SK-N-DZ (cell line): ENCODE data around the gene FGF6.

Experiments
- DNase-seq: peaks from one replicate; pipeline ENCODE4 v3.0.0-alpha.2; 2015; ENCODE audit warnings: low spot score

FGF6 gene

DNA sequence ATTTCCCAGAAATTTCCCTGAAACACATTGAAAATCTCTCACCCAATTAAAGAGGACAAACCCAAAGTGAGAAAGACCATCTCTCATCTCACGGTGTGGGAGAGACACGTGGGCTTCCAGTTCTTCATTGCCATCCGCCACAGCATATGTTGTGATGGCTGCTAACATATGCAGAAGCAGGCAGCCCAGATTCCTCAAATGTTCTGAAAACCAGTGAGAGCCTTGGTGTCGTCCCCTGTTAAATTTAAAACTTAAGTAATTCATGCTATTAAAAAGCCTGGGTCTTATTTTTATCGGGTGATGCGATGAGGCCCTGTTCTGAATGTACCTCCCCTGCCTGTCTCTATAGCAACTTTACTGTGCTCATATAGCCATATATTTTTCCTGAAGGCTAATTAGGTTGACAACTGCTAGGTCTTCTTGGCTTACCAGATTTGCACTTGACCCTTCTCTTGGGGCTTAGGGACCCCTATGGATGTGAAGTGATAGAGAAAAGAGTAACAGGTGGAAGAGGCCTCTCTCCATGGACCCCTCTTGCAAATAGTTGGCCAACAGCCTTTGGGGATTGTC, 2.8 kb upstream of the FGF6 start:
- no peak for DNase-seq

DNA sequence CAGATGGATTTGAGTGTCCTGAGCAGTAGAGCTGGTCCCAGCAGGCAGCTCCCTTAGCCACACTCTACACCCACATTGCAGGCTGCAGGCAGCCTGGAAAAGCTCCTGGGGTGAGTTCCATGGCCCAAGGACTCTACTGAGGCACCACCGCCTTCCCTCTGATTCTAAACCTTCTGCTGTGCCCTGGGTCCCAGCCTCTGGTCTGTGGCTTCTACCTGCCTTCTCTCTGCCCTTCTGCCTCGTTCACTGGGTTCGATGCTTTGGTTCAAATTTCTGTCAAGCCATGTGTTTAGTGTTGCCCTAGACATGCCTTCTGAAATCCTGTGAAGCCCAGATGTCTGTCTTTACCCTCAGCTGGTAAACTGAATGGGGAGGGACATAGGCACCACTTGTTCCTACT, 1.5 kb upstream of the FGF6 start:
- no peak for DNase-seq

DNA sequence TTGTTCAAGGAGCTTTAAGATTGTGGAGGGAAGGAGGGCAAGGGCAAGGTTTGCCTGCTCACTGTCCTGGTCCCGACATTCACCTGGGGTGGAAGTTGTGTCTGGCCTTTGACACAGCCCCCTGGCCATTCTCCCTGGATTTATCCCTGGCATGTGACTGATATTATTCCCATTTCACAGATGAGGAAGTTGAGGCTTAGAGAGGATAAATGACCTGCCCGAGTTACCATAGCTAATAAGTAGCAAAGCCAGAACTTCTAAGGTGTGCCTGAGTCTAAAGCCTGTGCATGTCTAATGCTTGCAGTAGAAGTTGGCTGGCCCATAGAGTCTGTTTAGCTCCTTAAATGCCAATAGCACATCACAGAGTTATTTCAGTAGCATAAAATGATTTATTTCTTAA, 720 bp upstream of the FGF6 start:
- DNase-seq = no peak

DNA sequence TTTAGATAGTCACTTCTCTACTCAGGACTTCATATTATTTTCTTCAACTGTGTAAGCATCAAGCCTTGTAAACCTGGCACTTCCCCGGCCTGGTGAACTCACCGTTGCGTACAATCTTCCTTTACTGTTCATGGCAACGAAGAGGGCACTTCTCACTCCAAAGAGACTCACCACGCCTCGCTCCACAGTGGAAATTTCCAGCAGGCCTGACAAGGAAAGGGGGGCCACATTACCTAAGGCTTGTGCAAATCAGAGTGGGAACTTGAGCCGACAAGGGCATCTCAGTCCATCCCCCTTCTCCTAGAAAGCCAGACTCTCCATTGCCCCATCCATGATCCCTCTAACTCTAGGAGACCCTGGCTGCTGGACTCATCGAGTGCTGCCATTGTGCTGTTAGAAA, 1.6 kb downstream of the FGF6 start:
- no peak for DNase-seq

DNA sequence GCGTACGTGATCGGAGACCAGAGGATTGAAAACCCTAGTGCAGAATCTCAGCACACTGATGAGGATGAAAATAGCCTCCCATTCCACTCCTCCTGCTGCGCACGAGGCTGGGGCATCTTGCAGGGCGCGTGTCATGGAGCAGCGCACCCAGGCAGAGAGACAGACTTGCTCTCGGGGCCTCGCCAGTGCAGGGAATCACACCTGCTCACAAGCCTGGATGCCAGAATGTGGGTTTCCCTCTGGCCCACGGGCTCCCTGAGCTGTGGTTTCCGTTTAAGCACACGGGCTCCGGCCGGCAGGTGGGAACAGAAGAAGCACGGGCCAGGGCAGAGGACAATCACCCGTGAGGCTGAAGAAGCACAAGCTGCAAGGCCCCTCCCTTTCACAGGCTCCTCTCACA, 2.0 kb downstream of the FGF6 start:
- no peak for DNase-seq

DNA sequence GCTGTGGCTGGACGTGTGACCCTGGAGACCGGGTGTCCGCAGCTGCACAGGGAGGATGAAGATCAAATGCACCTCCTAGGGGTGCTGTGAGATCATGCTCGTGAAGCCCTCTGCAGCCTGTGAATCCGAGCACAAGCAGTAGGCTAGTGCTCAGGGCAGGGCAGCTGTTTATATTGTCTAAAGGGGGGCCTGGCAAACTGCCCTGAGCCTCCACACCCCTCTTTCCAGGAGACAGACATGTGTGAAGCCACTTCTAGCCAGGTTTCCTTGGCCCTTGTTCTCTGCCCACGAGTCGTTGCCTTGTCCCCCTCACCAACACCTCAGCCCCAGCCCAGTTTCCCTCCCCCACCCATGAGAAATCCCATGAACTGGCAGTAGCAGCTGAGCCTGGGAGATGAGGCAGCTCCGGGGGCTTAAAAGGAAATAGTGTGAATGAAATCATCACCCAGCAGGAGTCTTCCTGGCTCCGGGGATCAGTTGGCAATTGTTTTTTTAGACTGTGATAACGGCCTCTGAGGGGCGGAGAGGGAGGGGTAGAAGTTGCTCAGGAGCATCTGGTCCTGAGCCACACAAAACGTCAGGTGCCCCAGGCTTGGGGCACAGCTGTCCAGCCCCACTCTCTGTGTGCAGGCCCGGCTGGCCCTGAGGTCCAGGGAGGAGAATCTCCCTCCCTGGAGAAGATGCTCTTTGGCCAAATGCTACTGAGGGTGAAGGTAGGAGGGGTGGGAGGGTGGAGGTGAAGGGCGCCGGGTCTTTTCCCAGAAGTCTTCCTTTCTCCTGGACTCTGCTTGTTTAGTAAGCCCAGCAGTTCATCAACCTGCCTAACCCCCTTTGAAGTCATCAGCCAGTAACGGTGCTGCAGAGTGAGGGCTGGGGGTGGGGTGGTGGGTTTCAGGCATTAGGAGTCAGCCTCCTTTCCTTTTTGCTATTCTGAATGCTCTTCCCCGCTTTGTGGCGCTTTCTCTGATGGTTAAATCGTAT, 4.0 kb downstream of the FGF6 start:
- DNase-seq = no peak

DNA sequence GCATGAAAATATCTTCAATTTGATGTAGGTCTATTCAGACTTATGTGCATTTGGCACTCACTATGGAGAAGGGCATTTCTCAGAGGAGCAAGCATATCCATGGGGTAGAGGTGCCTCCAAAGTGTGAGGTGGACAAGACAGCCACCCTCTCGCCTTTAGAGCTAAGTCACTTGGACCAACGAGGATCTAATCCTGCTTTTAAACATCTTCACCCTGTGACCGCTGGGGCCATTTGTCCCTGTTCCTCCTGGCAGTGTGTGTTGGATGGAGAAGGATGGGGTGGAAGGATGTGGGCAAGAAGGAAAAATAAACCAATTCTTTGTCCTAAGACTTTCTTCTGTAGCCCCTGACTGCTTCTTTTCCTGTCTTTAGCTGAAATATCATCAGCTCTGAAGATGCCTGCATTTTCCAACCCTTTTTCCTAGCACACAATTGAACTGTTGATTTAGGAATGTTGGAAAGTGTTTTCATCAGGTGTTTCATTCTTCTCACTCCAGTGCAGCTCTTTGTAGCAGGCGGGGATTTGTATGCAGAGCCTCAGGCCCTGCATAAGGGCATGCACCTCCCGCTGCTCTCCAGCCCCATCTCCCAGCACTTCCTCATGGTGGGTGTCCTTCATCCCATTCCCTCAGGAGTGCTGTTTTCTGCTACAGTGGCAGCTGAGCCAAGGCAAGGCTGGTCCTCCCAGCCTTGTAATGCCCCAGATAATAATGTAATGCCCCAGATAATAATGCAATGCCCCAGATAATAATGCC, 5.3 kb downstream of the FGF6 start:
- DNase-seq = no peak

DNA sequence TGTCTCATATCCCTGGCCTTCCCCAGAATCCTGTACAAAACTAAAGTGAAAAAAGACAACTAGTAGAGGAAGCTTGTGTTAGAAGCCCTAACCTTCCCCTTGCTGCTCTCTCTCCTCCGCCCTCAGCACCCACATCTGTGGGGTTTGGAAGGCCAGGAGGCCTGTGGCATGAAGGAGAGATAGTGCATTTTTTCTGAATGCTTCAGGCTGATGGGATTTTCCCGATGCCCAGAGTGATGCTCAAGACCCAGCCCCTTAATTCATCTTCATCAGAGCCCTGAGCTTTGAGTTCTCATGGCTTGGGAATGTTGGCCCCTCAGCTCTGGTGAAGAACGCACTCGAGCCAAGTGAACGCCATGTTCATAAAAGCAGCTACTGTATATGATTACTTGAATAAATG, 5.9 kb downstream of the FGF6 start:
- no peak for DNase-seq

DNA sequence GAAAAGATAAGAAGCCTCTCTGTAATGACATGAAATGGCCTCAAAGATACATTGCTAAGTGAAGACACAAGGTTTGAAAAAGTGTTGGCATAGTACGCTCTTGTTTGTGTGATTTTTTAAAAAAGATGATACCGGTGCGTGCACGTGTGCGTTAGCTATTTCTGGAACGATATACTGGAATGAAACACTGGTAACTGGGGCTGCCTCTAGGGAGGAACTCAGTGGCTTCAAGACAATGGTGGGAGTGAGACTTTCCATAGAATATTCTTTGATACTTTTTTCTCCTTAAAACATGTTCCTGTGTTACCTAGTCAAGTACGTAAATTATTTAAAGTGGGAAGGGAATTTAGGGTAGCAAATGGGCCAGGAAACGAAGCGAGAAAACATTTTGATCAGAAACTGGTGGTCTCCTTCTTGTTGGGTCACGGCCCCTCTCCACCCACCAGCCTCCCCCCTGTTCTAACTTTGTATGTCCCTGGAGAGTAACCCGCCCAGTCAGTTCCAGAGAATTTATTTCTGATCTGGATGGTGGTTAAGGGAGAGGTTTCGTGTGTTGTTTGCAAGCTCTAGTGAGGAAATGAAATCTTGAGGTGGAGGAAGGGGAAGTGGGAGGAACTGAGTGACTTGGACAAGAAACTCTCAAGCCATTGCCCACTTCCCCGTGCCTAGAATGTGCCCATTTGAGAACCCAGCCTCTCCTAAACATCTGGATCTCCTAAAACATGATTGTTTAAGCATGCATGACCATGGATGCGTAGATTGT, 6.6 kb downstream of the FGF6 start:
- no peak for DNase-seq

DNA sequence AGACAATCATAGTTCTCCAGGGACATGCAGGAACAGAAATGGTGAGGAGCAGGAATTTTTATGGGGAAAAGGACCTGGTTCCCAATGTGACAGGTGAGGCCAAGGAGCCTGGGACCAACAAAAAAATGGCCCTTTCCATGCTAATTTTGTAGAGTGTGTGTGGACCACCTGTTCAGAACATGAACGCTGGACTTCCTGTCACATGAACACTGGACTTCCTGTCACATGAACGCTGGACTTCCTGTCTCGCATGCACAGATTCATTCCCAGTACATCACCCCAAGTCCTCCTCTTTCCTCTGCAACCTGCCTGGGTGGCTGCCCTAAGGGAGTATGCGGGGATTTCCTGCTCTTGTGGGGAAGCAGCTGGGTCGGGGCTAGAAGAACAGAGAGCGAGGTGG, 10.1 kb downstream of the FGF6 start:
- no peak for DNase-seq

DNA sequence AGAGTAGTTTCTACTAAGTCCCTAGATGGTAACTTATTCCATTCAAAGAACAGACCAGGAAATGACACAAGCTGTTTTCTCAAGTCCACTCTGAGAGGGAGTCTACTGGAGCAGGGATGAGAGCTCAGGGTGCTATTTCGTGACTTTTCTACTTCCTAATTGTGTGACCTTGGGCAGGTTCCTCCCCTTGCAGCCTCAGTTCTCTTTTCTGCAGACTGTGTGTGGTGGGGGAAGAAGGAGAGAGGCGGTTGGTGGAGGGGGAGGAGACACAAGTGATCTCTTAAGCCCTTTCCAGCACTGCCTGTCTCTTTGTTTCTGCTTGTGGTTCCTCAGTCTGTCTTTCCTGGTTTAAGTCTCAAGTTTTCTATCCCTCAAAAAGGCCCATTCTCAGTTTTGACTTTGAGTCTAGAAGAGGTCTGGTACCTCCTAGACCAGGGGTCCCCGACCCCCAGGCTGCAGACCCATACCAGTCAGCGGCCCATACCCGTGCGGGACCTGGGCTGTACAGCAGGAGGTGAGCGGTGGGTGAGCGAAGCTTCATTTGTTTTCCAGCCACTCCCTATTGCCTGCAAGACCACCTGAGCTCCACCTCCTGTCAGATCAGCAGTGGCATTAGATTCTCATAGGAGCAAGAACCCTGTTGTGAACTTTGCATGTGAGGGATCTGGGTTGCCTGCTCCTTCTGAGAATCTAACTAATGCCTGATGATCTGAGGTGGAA, 10.7 kb downstream of the FGF6 start:
- DNase-seq = no peak

DNA sequence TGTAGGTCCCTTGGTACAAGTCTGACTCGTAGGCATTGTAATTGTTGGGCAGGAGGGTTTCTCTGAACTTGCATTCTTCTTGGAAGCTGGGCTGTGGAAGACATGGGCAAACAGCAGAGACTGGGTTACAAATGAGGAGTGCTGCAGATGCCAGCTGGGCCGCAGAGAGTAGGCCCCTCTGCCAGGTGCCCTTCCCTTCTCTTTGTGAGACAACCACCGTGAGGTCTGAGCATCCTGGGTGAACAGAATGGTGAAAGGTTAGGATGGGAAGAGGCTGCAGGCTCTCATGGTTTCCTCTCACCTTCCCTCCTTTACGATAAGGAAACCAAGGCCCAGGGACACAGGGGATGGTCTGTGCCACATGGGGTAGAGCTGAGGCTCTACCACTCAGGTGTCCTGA, 11.3 kb downstream of the FGF6 start:
- no peak for DNase-seq

DNA sequence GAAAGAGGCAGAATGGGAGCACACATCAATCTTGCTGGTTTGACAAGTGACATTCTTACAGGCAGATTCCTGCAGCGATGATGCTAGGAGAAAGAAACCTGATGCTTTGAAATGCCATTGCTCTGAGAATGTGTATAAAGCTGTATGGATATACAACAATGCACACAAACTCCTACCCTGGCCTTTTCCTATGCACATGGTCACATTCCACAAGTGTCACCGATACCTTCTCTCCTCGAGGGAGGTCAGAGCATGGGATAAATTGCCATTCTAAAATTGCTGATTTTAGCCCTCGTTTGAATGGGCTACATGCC, 11.9 kb downstream of the FGF6 start:
- no peak for DNase-seq

DNA sequence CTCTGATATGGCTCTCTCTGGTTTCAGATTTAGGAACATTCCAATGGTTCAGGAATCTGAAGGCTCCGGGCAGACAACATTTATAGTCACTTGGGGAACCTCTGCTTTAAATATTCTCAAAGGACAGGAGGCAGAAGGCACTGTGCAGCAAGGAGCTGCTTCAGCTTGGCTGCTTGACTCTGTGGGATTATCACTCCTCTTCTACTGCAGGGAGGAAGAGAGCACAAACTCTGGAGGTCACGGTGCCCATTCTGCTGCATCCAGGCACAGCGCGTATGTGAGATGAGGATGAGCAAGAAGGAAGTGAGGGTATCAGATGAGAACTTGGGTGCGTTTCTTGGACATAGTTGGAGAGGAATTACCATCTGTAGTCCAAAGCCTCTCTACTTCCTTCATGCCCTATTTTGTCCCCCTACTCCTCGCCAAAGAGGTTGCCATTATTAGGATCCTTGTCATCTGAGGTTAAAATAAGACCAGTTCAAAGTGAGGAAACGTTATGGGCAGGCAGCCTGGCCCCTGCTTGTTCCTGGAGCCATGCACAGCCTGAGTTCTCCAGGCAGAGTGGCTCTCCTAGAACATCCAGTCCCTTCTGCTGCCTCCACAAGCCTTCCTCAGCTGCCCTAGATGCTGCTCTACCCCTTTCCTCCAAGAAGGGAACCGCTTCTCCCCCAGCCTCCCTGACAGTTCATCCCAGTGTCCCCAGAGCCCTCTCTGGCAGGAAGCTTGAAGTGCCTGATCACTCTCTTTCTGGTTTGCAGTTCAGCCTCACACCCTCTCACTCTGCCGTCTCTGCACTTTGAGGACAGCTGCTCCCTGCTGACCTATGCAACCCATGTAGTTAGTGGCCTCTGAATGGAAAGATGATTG, 12.5 kb downstream of the FGF6 start:
- DNase-seq = no peak

DNA sequence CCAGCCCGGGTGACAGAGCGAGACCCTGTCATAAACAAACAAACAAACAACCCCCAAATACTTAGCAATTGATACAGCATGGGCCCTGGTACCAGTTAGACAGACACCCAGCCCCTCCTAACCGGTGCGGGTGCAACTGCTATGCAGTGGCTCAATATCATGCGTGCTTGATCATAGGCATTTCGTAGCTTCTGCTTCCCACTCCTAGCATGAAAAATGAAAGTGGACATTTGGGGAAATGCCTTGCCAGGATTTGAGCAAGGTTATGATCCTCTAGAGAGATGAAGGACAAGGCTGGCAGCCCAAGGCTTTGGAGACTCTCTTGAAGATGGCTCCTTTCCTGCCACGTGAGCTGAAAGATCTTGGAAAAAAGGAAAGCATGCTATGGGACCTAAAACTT, 13.7 kb downstream of the FGF6 start:
- DNase-seq = no peak

DNA sequence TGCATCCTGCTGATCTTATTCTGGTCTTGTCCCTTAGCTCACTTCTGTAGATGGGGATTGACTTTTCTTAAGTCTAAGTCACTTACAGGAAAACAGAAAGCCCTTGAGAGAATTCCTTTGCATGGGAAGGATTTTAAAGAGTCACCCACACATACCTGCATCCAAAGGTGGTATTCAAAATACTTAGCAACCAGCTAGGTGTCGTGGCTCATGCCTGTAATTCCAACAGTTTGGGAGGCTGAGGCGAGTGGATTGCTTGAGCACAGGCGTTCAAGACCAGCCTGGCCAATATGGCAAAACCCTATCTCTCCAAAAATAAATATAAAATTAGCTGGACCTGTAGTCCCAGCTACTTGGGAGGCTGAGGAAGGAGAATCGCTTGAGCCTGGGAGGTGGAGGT, 14.2 kb downstream of the FGF6 start:
- DNase-seq = no peak

DNA sequence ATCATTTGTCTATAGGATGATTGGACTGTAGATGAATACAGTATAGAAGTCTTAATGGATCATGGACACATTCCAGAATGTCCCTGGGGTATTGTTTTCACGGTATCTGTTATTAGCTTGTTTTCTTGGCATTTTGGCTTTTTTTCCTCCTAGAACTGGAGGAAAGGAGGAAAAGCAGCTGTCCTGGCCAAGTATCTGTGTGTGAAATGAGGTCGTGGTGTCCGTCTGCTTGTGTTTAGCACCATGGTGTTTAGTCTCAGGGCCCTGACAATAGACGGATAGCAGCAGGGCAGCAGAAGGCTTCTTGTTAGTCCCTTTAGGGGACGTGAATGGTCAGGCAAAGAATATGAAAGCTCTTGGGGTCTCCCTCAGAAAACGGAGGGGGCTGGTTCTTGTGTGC, 21.2 kb downstream of the FGF6 start:
- DNase-seq = no peak

DNA sequence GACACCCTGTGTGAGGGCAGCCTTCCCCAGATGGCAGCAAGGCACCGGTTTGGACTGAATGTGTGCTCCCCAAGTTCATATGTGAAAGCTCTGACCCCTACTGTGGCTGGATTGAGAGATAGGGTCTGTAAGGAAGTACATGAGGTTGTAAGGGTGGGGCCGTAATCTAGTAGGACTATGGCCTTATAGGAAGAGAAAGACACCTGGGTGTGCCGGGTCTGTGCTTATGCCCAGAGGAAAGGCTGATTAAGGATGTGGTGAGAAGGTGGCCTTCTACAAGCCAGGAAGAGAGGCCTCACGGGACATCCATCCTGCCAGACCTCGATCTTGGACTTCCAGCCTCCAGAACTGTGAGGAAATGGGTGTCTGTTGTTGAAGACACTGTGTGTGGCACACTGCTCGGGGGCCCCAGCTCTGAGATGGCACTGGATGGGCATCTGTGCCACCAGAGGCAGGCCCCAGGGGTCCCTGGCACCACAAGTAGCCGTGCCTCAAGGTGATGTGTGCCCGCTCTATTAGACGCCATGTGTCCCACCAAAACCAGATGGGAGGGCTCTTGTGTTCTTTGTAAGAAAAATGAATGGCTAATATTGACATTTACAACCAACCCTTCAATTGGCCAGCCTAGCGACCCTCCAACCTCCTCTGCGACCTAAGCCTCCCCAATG, 22.0 kb downstream of the FGF6 start:
- no peak for DNase-seq

DNA sequence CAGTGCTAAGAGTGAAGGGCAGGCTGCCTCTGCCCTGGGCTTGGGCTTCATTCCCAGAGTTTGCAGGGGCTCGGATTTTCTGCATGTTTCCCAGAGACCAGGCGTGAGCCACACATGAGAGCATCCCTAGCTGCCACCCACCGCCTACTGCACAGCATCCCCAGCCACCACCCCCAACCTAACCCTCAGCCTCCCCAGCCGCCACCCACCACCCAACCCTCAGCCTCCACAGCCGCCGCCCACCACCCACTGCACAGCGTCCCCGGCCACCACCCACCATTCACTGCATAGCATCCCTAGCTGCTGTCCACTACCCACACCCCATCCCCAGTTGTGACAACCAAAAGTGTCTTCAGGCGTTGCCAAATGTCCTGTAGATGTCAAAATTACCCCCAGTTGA, 22.6 kb downstream of the FGF6 start:
- DNase-seq = no peak

DNA sequence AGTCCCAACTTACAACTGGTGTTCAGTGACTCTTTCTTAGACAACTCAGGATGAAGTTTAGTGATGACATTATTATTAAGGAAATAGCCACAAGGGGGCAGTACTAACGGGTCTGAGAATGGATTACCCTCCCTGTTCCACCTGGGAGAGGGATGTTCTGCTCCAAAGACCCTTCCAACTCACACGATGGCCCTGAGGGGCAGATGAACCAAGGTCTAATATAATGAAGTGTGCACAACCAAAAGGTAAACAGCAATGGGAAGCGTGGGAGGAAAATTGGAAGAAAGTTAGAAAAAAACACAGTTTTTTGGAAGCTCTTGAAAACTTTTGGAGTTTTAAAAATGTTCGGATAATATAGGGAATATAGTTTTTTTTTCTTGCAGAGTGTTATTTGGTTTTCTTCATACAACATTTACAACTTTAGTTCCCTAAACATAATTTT, 24.0 kb downstream of the FGF6 start:
- DNase-seq = peak; percentile 47
